ENCODE data around the gene ZNF182. TPM values are rescaled to one million over a fixed set of nuclear protein-coding genes. Genes with fewer than 3 reads are reported as not detected.
"Not testable (repeated sequence)": the region's sequence is repeated elsewhere in the genome, so short reads cannot be mapped to it uniquely, and the experiment has no call there.

The ZNF182 gene
- total RNA-seq, 2 donors from 2014 or later = 3.2 to 4.3 TPM

GRCh38 chrX:47958761-47959342 lies 44.9 kb downstream of the ZNF182 start:
- H3K4me1 ChIP-seq (ENCODE audit: control insufficient read depth in 1 of 2, low read depth in 2 of 2) = no peaks in the 10 kb centered on the region
- H3K4me3 ChIP-seq = no peak overlapping the region
- H3K9me3 ChIP-seq = no peaks in the 10 kb centered on the region
- no peaks in the 10 kb centered on the region for H3K36me3 ChIP-seq
- no peaks in the 10 kb centered on the region for H3K27me3 ChIP-seq (replicated peaks; ENCODE audit: insufficient read depth)
- no peak for TF ChIP-seq CTCF (IDR thresholded peaks at IDR 0.05)
- no peak overlapping the region for H3K27ac ChIP-seq
- ATAC-seq (ENCODE audit: insufficient number of reproducible peaks, low FRiP score, low read depth) (no peak), DNase-seq (ENCODE audit: low spot score) (no peak)

DNA sequence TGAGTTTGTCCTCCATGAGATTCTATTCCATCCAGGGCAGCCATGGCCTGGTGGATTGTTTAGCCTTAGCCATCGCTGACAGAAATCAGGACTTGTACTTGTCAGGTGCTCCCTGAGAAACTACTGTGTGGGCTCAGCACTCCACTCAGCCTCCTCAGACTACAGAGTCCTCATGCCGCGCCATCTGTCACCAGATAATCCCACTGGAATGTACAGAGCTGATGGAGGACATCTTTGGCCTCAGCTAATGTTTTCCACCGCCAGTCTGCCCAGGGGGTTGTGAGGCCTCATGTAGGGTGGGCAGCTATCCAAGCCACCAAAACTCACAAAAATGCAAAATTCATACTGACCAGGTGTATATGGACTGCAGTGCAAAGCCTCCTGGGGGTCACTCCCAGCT lies 45.6 kb downstream of the ZNF182 start:
- H3K4me3 ChIP-seq; H3K9me3 ChIP-seq; H3K4me1 ChIP-seq (ENCODE audit: control insufficient read depth in 1 of 2, low read depth in 2 of 2); ATAC-seq (ENCODE audit: insufficient number of reproducible peaks, low FRiP score, low read depth); H3K27ac ChIP-seq; H3K27me3 ChIP-seq (replicated peaks; ENCODE audit: insufficient read depth); H3K36me3 ChIP-seq; DNase-seq (ENCODE audit: low spot score): not testable (repeated sequence)

- no peaks in the 10 kb centered on the region for H3K4me1 ChIP-seq (ENCODE audit: control insufficient read depth in 1 of 2, low read depth in 2 of 2)
- H3K4me3 ChIP-seq = no peak overlapping the region
- H3K36me3 ChIP-seq = no peaks in the 10 kb centered on the region
- H3K9me3 ChIP-seq = no peaks in the 10 kb centered on the region
- no peaks in the 10 kb centered on the region for H3K27me3 ChIP-seq (replicated peaks; ENCODE audit: insufficient read depth)
- no peak for TF ChIP-seq CTCF (IDR thresholded peaks at IDR 0.05)
- DNase-seq (ENCODE audit: low spot score) (no peak), ATAC-seq (ENCODE audit: insufficient number of reproducible peaks, low FRiP score, low read depth) (no peak)
- no peak overlapping the region for H3K27ac ChIP-seq
Observed at GRCh38 chrX:47956016-47956415, 47.8 kb downstream of the ZNF182 start.

- not testable (repeated sequence) for ATAC-seq (ENCODE audit: insufficient number of reproducible peaks, low FRiP score, low read depth)
Observed at GRCh38 chrX:47955295-47955694, 48.5 kb downstream of the ZNF182 start.

GRCh38 chrX:47941423-47941822 lies 62.4 kb downstream of the ZNF182 start:
- no peak overlapping the region for H3K27ac ChIP-seq
- ATAC-seq (ENCODE audit: insufficient number of reproducible peaks, low FRiP score, low read depth) = no peak
- no peak for DNase-seq (ENCODE audit: low spot score)
- no peak overlapping the region for H3K4me3 ChIP-seq
- H3K36me3 ChIP-seq = no peaks in the 10 kb centered on the region
- no peaks in the 10 kb centered on the region for H3K9me3 ChIP-seq
- no peaks in the 10 kb centered on the region for H3K27me3 ChIP-seq (replicated peaks; ENCODE audit: insufficient read depth)
- no peak for TF ChIP-seq CTCF (IDR thresholded peaks at IDR 0.05)
- H3K4me1 ChIP-seq (ENCODE audit: control insufficient read depth in 1 of 2, low read depth in 2 of 2) = no peaks in the 10 kb centered on the region

More at GRCh38 chrX:47955295-47955694, 48.5 kb downstream of the ZNF182 start:
- not testable (repeated sequence) for H3K27ac ChIP-seq; H3K27me3 ChIP-seq (replicated peaks; ENCODE audit: insufficient read depth); H3K4me1 ChIP-seq (ENCODE audit: control insufficient read depth in 1 of 2, low read depth in 2 of 2); DNase-seq (ENCODE audit: low spot score); H3K4me3 ChIP-seq; H3K36me3 ChIP-seq; H3K9me3 ChIP-seq

- H3K36me3 ChIP-seq = no peaks in the 10 kb centered on the region
- DNase-seq (ENCODE audit: low spot score) (no peak), ATAC-seq (ENCODE audit: insufficient number of reproducible peaks, low FRiP score, low read depth) (no peak)
- H3K4me3 ChIP-seq = no peak overlapping the region
- H3K27me3 ChIP-seq (replicated peaks; ENCODE audit: insufficient read depth) = no peaks in the 10 kb centered on the region
- H3K27ac ChIP-seq = no peak overlapping the region
- no peaks in the 10 kb centered on the region for H3K9me3 ChIP-seq
- H3K4me1 ChIP-seq (ENCODE audit: control insufficient read depth in 1 of 2, low read depth in 2 of 2) = no peaks in the 10 kb centered on the region
- no peak for TF ChIP-seq CTCF (IDR thresholded peaks at IDR 0.05)
Observed at GRCh38 chrX:47940448-47940847, 63.3 kb downstream of the ZNF182 start.
